ENCODE data around the gene SDCCAG8. TPM values are rescaled to one million over a fixed set of nuclear protein-coding genes. Genes with fewer than 3 reads are reported as not detected.

Gene SDCCAG8
- total RNA-seq, 4 donors from 2014 or later: 30.2 to 46.4 (median 36.7) TPM

DNA sequence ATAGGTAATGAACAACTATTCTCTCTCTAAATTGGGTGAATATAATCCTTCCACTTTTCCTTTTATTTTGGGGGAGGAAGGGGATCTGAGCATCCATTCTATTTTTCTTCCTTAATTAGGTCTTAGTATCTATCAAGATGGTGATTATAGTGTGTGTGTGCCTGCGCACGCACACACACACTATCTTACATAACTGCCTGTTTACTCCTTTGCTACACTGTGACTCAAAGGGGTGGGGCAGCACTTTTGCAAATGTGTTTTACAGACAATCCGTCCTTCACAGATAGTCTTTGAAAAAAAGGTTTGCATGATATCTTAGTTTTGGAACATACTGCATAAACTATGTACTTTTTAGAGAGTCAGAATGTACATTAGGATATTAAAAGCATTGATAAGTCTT is 191.5 kb downstream of the SDCCAG8 start:
- no peak for TF ChIP-seq POLR2A (IDR thresholded peaks at IDR 0.05)
- TF ChIP-seq, protein P1, sequence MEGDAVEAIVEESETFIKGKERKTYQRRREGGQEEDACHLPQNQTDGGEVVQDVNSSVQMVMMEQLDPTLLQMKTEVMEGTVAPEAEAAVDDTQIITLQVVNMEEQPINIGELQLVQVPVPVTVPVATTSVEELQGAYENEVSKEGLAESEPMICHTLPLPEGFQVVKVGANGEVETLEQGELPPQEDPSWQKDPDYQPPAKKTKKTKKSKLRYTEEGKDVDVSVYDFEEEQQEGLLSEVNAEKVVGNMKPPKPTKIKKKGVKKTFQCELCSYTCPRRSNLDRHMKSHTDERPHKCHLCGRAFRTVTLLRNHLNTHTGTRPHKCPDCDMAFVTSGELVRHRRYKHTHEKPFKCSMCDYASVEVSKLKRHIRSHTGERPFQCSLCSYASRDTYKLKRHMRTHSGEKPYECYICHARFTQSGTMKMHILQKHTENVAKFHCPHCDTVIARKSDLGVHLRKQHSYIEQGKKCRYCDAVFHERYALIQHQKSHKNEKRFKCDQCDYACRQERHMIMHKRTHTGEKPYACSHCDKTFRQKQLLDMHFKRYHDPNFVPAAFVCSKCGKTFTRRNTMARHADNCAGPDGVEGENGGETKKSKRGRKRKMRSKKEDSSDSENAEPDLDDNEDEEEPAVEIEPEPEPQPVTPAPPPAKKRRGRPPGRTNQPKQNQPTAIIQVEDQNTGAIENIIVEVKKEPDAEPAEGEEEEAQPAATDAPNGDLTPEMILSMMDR (IDR thresholded peaks at IDR 0.05): no peak
- H3K4me1 ChIP-seq: peaks cover 0 to 12% (median 0%) of the 10 kb centered on the region in 3 donors
- H3K36me3 ChIP-seq: peaks cover 0 to 6% of the 10 kb centered on the region in 2 donors
- no peak overlapping the region for H3K27ac ChIP-seq
- 69 to 74% methylated on average over 3 of the region's 3 CpGs for WGBS, 2 donors (ENCODE audit: low coverage in 1 of 2)
- H3K27me3 ChIP-seq: no peaks in the 10 kb centered on the region
- ATAC-seq: no peak
- H3K9me3 ChIP-seq: no peaks in the 10 kb centered on the region
- no peak overlapping the region for H3K4me3 ChIP-seq

DNA sequence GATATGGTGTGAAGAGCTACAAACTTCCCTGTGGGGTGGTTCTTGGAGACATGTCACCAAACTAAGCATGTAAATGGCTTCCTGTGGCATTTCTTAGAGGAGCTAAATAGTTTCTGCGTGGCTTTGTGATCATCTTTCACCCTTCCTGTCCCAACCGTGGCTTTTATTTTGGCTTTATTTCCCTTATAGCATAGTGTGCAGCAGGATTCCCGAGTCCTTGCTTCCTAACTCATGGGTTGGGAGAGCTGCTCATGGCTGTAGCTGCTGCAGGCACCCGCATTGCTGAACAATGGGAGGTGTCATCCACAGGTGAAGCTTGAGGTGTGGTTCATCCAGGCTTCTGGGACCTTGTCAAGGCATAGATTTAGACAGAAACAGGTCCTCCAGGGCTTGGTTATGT is 192.0 kb downstream of the SDCCAG8 start:
- Histone ChIP-seq H3K4me1 (peaks cover 0 to 9% (median 0%) of the 10 kb centered on the region in 3 donors), H3K4me3 (no peak overlapping the region), H3K36me3 (peaks cover 0 to 6% of the 10 kb centered on the region in 2 donors), H3K27ac (no peak overlapping the region), H3K9me3 (no peaks in the 10 kb centered on the region), H3K27me3 (no peaks in the 10 kb centered on the region)
- TF ChIP-seq, protein P1 (IDR thresholded peaks at IDR 0.05): no peak
- TF ChIP-seq POLR2A (IDR thresholded peaks at IDR 0.05) (no peak), POLR2AphosphoS5 (IDR thresholded peaks at IDR 0.05) (no peak), EP300 (IDR thresholded peaks at IDR 0.05) (no peak)
- WGBS, 2 donors (ENCODE audit: low coverage in 1 of 2): 72 to 93% methylated on average over 3 of the region's 4 CpGs
- no peak for ATAC-seq

DNA sequence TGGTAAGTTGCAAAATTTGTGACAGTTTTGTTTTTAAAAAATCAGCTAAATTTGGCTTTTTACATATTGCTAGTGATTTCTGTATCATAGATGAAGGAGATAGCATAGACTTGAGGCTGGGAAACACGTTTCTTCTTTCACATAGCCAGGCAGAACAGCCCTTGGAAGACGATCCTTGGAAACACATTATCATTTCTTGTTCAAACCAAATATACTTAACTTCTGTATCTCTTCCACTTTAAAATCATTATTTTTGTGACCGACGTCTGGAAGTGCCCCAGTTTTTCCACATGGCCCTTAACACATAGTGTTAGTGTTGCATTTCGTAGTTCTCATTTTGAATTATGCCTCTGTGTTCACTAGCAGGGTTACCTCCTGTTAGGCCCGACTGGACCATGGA is 193.5 kb downstream of the SDCCAG8 start:
- Histone ChIP-seq H3K27ac (no peak overlapping the region), H3K36me3 (peaks cover 0 to 9% of the 10 kb centered on the region in 2 donors), H3K4me1 (no peaks in the 10 kb centered on the region), H3K27me3 (no peaks in the 10 kb centered on the region), H3K9me3 (no peaks in the 10 kb centered on the region), H3K4me3 (no peak overlapping the region)
- TF ChIP-seq POLR2A (IDR thresholded peaks at IDR 0.05) (no peak), POLR2AphosphoS5 (IDR thresholded peaks at IDR 0.05) (no peak), EP300 (IDR thresholded peaks at IDR 0.05) (no peak)
- TF ChIP-seq, protein P1 (IDR thresholded peaks at IDR 0.05): no peak
- 62 to 68% methylated on average over 3 to 6 of the region's 6 CpGs for WGBS, 2 donors (ENCODE audit: low coverage in 1 of 2)
- ATAC-seq: no peak

DNA sequence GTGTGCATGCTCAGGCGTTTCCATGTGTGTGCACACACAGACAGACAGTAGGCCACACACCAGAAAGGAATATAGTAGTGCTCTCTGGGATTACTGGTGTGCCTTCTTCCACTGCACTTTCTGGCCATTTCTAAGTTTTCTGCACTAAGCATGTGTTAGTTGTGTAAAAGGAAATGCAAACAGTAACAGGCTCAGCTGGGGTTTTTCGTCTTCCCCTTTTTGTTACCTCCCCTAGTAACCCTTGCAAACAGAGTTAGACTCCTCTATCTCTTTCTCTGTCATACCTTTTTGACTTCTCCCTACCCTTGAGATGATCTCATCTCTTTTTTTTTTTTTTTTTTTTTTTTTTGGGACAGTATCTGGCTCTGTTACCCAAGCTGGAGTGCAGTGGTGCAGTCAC is 196.3 kb downstream of the SDCCAG8 start:
- Histone ChIP-seq H3K27me3 (no peaks in the 10 kb centered on the region), H3K27ac (no peak overlapping the region), H3K4me3 (no peak overlapping the region), H3K4me1 (no peaks in the 10 kb centered on the region), H3K36me3 (peaks cover 0 to 6% of the 10 kb centered on the region in 2 donors), H3K9me3 (no peaks in the 10 kb centered on the region)
- TF ChIP-seq EP300 (IDR thresholded peaks at IDR 0.05) (no peak), POLR2AphosphoS5 (IDR thresholded peaks at IDR 0.05) (no peak), POLR2A (IDR thresholded peaks at IDR 0.05) (no peak)
- TF ChIP-seq, protein P1 (IDR thresholded peaks at IDR 0.05): no peak
- 94 to 100% methylated on average over 1 to 2 of the region's 2 CpGs for WGBS, 2 donors (ENCODE audit: low coverage in 1 of 2)
- no peak for ATAC-seq

DNA sequence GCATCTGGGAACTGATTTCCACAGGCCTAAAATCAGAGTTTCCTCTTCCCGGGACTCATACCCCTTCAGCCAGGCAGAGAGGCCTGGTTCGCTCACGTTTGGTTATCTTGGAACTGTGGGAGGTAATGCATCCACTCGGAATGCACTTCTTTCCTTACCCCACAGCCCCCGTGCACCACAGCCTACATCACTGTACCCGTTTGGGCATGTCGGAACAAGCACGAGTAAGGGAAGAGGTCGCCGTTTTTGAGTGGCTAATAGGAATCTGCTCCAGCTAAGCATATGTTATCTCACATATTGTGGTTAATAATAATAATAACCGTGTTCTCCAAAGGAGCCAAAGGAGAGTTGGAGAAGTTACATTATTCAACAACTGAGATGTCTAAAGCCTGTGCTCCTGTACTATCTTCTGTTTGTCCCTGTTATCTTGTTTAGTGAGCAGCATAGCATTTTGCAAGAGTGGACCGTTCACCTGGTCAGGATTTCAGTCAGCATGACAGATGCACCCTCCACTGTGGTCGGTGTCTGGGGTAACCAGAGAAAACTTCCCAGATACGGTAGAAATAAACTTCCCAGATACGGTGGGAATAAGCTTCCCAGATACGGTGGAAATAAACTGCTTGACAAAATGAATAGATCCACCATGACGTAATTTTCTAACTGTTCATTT is 198.6 kb downstream of the SDCCAG8 start:
- Histone ChIP-seq H3K4me3 (no peak overlapping the region), H3K9me3 (no peaks in the 10 kb centered on the region), H3K27ac (no peak overlapping the region), H3K27me3 (no peaks in the 10 kb centered on the region), H3K36me3 (peaks cover 0 to 6% of the 10 kb centered on the region in 2 donors), H3K4me1 (no peaks in the 10 kb centered on the region)
- ATAC-seq: no peak
- 91 to 94% methylated on average over 11 to 13 of the region's 17 CpGs for WGBS, 2 donors (ENCODE audit: low coverage in 1 of 2)
- no peak for TF ChIP-seq POLR2AphosphoS5 (IDR thresholded peaks at IDR 0.05)
- TF ChIP-seq EP300 (IDR thresholded peaks at IDR 0.05): no peak
- TF ChIP-seq, protein P1 (IDR thresholded peaks at IDR 0.05): no peak
- no peak for TF ChIP-seq POLR2A (IDR thresholded peaks at IDR 0.05)

Data from gastroesophageal sphincter (tissue), 4 donors.